NAMALWA (cell line): Measurements from ENCODE around the gene FTL.
A peak's percentile ranks its signal among the peaks of the same experiment; 100 is the strongest.
"Not testable (repeated sequence)": the region's sequence is repeated elsewhere in the genome, so short reads cannot be mapped to it uniquely, and the experiment has no call there.

Experiments used
- DNase-seq: peaks from one replicate; pipeline ENCODE4 v3.0.0-alpha.2; 2015; ENCODE audit warnings: low spot score

The FTL gene

GRCh38 chr19:48965040-48965805, at the start of gene FTL:
Gene FTL (plus strand): TSS chr19:48965309. CDS start chr19:48965508, 199 bp downstream.
- peak; percentile 97 for DNase-seq

DNA sequence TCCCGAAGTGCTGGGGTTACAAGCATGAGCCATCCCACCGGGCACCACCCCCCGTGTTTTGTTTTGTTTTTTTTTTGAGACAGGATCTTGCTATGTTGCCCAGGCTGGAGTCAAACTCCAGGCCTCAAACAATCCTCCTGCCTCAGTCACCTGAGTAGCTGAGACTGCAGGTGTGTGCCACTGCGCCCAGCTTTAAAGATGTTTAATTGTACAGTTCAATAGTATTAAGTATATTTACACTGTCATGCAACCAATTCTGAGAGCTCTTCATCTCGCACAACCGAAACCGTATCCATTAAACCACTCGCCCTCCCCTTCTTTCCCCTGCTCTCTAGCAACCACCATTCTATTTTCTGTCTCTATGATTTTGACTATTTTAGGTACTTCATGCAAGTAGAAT, 49.4 kb upstream of the FTL start:
- no peak for DNase-seq

DNA sequence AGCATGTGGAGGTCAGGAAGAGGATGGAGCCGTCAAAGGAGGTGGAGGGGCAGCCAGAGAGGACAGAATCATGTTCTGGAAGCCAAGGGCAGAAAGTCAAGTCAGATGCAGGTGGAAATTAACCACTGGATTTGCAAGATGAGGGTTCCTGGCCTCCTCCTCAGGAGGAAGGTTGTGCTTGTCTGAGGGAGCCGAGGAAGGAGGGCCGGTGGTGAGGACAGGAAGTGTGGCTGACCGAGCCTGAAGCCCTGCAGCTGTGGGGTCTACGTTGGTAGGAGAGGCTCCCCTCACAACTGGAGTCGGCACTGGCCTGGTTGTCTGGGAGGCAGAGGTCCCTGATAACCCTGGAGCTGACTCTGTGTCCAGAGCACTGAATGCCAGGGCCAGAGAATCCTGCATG, 47.0 kb upstream of the FTL start:
- DNase-seq = peak; percentile 78

DNA sequence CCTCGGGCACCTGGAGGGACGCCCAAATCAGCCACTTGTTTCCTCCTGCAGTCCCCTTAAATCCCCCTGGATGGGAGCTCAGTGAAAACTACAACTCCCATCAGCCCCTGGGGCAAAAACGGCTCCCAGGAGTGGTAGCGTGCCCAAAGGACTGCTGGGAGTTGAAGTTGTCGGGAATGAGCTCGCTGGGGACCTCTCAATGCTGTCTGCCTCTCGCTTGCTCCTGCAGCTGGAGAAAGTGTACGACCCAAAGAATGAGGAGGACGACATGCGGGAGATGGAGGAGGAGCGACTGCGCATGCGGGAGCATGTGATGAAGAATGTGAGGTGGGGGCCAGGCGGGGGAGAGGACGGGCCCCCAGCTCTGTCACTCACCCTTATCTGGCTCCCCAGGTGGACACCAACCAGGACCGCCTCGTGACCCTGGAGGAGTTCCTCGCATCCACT, 46.3 kb upstream of the FTL start:
- peak; percentile 81 for DNase-seq

DNA sequence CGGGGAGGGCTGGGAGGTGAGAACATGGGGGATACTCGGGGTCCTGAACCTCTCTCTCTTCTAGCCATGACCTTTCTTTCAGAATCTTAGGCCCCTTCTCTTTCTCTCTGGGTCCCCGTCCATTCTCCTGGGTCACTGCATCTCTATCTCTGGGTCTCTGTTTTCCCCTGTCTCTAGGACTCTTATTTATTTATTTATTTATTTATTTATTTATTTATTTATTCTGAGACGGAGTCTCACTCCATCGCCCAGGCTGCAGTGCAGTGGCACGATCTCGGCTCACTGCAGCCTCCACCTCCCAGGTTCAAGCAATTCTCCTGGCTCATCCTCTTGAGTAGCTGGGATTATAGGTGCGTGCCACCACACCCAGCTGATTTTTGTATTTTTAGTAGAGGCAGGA, 45.8 kb upstream of the FTL start:
- DNase-seq = not testable (repeated sequence)

DNA sequence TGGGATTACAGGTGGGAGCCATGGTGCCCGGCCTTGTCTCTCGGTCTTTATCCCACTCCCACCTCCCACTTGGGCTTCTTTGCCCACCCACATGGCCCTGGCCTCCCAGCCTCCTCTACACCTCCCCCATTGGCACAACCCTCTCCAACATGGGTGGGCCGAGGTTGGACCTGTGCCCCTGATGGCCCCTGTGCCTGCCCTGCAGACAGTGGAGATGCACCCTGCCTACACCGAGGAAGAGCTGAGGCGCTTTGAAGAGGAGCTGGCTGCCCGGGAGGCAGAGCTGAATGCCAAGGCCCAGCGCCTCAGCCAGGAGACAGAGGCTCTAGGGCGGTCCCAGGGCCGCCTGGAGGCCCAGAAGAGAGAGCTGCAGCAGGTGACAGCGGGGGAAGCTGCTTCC, 44.2 kb upstream of the FTL start:
- no peak for DNase-seq

DNA sequence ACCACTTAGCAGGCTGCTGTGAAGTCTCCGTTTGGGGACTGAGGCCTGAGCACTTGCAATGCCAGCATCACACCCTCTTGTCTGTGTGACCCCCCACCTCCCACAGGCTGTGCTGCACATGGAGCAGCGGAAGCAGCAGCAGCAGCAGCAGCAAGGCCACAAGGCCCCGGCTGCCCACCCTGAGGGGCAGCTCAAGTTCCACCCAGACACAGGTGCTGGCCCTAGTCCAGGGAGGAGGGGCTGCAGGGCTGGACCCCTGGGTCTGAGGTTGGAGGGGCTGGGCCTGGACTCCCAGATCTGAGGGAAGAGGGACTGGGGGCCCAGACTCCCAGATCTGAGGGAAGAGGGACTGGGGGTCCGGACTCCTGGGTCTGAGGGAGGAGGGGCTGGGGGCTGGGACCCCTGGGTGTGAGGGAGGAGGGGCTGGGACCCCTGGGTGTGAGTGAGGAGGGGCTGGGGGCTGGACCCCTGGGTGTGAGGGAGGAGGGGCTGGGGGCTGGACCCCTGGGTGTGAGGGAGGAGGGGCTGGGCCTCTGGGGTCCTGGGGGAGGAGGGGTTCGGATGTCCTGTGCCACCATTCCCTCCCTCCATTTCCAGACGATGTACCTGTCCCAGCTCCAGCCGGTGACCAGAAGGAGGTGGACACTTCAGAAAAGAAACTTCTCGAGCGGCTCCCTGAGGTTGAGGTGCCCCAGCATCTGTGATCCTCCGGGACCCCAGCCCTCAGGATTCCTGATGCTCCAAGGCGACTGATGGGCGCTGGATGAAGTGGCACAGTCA, 43.2 kb upstream of the FTL start:
- no peak for DNase-seq

DNA sequence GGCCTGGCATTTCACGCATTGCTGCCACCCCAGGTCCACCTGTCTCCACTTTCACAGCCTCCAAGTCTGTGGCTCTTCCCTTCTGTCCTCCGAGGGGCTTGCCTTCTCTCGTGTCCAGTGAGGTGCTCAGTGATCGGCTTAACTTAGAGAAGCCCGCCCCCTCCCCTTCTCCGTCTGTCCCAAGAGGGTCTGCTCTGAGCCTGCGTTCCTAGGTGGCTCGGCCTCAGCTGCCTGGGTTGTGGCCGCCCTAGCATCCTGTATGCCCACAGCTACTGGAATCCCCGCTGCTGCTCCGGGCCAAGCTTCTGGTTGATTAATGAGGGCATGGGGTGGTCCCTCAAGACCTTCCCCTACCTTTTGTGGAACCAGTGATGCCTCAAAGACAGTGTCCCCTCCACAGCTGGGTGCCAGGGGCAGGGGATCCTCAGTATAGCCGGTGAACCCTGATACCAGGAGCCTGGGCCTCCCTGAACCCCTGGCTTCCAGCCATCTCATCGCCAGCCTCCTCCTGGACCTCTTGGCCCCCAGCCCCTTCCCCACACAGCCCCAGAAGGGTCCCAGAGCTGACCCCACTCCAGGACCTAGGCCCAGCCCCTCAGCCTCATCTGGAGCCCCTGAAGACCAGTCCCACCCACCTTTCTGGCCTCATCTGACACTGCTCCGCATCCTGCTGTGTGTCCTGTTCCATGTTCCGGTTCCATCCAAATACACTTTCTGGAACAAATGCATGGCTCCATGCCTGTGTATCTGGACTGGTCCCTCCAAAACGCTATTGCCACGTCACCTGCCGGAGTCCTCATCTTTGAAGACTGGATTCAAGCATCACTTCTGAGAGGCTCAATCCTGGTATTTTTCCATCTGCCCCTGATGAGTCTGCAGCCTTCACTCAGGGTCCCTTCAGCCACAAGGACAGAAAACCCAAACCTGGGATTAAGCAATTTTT, 42.3 kb upstream of the FTL start:
- no peak for DNase-seq

DNA sequence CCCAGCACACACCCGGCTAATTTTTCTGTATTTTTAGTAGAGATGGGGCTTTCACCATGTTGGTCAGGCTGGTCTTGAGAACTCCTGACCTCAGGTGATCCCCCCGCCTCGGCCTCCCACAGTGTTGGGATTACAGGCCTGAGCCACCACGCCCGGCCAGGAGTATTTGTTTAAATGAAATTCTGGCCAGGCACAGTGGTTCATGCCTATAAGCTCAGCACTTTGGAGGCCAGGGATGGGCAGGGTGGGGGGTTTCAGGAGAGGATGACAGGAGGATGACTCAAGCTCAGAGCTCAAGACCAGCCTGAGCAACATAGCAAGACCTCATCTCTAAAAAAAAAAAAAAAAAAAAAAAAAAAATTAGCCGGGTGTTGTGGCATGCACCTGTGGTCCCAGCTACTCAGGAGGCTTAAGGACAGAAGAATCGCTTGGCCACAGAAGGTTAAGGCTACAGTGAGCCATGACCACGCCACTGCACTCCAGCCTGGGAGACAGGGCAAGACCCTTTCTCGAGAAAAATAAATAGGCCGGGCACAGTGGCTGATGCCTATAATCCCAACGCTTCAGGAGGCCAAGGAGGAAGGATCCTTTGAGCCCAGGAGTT, 39.8 kb upstream of the FTL start:
- DNase-seq = no peak

GRCh38 chr19:48925890-48926289, 39.2 kb upstream of the FTL start:
- DNase-seq = not testable (repeated sequence)

DNA sequence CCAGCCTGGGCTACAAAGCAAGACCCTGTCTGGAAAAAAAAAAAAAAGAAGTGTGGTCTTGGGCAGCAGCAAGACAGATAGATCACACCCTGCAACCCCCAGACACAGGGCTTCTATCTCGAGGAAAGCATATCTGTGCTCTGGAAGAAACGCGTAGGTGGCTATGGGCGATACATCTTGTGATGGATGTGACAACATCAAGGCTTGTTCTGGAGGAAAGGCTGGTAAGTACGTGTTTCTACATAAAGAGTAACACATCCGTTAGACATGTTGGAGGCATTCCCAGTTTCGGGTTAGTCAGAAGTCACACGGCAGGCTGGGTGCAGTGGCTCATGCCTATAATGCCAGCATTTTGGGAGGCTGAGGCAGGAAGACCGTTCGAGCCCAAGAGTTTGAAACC, 38.2 kb upstream of the FTL start:
- DNase-seq = no peak

GRCh38 chr19:48927692-48928091, 37.4 kb upstream of the FTL start:
- DNase-seq = not testable (repeated sequence)

DNA sequence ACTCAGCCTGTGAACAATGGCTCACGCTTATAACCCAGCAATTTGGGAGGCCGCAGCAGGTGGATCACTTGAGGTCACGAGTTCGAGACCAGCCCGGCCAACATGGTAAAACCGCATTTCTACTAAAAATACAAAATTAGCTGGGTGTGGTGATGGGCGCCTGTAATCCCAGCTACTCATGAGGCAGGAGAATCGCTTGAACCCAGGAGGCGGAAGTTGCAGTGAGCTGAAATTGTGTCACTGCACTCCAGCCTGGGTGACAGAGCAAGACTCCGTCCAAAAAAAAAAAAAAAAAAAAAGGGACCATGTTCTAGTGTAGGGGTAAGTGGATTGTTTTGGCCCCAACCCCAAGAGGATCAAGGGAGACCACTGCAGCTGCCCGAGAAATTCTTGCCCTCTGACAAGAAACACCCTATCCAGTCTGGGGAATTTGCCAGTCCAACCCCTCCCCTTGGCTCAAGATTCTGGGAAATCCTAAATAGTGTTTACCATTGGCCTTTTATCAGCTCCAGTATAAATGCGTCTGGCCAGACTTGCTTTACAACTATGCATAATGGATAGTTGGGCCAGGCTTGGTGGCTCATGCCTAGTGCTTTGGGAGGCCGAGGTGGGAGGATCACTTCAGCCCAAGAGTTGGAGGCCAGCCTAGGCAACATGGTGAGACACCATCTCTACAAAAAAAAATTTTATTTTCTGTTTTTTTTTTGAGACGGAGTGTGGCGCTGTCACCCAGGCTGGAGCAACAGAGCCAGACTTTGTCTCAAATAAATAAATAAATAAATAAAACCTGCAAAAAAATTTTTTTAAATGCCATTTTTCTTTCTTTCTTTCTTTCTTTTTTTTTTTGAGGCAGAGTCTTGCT, 36.7 kb upstream of the FTL start:
- DNase-seq = no peak

- peak; percentile 84 for DNase-seq
Measured at GRCh38 chr19:48933382-48933932, 31.7 kb upstream of the FTL start, which contains the start of gene DHDH. Gene DHDH (plus strand): TSS chr19:48933699. CDS start chr19:48933722, 23 bp downstream.

- peak; percentile 38 for DNase-seq
Measured at GRCh38 chr19:48934837-48935236, 30.3 kb upstream of the FTL start.

DNA sequence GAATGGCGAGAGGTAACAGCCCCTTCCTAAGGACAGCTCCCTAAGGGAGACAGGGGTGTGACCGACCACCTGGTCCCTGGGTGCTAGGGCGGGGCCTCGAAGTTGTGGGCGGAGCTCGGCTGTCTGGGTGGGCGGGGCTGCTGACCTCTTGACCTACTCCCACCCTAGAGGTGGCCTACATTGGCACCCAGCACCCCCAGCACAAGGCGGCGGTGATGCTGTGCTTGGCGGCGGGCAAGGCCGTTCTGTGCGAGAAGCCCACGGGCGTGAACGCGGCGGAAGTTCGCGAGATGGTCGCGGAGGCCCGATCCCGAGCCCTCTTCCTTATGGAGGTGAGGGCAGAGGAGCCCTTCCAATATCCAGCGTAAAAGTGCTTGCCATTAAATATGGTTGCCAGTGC, 29.2 kb upstream of the FTL start:
- no peak for DNase-seq

GRCh38 chr19:48938256-48938655, 26.9 kb upstream of the FTL start:
- DNase-seq = no peak

- no peak for DNase-seq
Measured at GRCh38 chr19:48940902-48941301, 24.2 kb upstream of the FTL start.

GRCh38 chr19:48943081-48943480, 22.0 kb upstream of the FTL start:
- no peak for DNase-seq

- DNase-seq = no peak
Measured at GRCh38 chr19:48945415-48945814, 19.7 kb upstream of the FTL start.
